Glomerular endothelial cell (primary cell): ENCODE data around the gene MYLIP. TPM values are rescaled to one million over a fixed set of nuclear protein-coding genes. Genes with fewer than 3 reads are reported as not detected.

ENCODE experiments used
- DNase-seq: peaks from one replicate; pipeline ENCODE4 v3.0.0-alpha.2; 2011; ENCODE audit warnings: low read depth, low spot score; ENCODE audit errors: extremely low read depth
- total RNA-seq: library from RNA; depleted of rRNA; stranded (reverse); fragments of >200 nt; gene quantifications from 2 replicates; pipeline ENCODE4 v1.2.3, GENCODE V29; 2015

Gene MYLIP
- total RNA-seq, 1 donor from 2014 or later = 18.0 TPM

- DNase-seq = no peak
Measured at GRCh38 chr6:16106991-16107787, 21.7 kb upstream of the MYLIP start.

DNA sequence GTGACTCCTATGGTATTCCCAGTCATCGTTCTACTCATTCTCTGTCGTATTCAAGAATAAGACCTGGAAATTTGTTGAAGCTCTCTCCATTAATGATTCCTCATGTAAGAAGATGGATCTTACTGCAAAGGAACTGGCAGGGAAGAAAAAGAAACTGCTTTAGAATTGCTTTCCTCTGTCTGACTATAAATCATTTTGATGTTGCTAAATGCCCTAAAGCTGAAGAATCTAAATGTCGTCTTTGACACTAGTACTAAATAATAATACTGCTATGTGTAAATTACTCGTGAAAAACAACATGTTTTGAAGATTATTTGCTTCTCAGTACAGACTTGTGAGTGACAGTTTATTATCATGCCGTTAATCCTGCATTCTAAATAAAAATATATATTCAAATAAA, 20.5 kb upstream of the MYLIP start:
- DNase-seq = no peak

- DNase-seq = peak; percentile 48
Measured at GRCh38 chr6:16108921-16109658, 19.8 kb upstream of the MYLIP start.

GRCh38 chr6:16109659-16110305, 19.1 kb upstream of the MYLIP start:
- DNase-seq = no peak

- no peak for DNase-seq
Measured at GRCh38 chr6:16118825-16119224, 10.1 kb upstream of the MYLIP start.

- DNase-seq = no peak
Measured at GRCh38 chr6:16121339-16121738, 7.5 kb upstream of the MYLIP start.

DNA sequence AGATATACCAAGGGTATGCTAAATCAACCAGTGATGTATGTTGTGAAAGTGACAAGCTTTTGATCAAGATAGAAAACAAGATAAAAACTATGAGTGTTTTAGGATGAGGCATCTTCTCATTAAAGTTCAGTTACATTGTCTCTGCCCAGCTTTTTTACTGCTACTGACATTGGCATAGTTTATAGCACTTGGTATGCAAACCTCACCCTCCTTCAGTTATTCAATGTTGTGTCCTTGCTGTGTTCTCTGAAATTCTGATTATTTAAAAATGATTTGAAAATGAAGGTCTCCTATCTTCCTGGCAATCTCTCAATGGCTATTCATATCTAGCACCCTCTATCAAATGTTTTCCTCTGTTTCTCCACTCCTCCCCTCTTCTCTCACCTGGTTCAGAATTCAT, 6.7 kb upstream of the MYLIP start:
- DNase-seq = no peak

- no peak for DNase-seq
Measured at GRCh38 chr6:16124198-16125180, 4.4 kb upstream of the MYLIP start.

DNA sequence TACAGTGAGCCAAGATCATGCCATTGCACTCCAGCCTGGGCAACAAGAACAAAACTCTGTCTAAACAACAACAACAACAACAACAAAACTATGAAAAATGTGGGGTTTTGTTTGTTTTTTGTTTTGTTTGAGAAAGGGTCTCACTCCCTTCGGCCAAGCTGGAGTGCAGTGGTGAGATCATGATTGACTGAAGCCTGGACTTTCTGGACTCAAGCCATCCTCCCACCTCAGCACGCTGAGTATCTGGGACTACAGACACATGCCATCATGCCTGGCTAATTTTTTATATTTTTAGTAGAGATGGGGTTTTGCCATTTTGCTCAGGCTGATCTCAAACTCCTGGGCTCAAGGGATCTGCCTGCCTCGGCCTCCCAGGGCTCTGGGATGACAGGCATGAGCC, 2.8 kb upstream of the MYLIP start:
- no peak for DNase-seq

DNA sequence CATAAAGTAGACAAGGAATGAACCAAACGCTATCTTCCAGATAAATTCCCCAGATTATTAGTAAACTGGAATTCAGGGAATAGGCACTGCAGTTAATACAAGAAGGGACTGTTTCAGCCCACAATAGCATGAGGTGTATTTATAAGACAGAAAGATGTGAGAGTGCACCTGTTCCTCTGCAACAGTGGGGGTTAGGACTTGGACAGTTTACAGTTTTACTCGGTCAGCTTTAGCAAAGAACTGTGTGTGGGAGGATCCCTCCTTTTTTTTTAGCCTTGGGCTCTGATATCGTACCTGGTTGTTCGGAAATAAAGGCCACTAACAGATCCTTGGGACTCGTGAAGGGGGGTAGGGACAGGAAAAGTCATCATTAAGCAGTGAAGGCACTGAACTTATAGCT, 2.0 kb upstream of the MYLIP start:
- DNase-seq = no peak

GRCh38 chr6:16127471-16127870, 1.4 kb upstream of the MYLIP start:
- no peak for DNase-seq

GRCh38 chr6:16129623-16130401, 926 bp downstream of the MYLIP start:
- DNase-seq = no peak

DNA sequence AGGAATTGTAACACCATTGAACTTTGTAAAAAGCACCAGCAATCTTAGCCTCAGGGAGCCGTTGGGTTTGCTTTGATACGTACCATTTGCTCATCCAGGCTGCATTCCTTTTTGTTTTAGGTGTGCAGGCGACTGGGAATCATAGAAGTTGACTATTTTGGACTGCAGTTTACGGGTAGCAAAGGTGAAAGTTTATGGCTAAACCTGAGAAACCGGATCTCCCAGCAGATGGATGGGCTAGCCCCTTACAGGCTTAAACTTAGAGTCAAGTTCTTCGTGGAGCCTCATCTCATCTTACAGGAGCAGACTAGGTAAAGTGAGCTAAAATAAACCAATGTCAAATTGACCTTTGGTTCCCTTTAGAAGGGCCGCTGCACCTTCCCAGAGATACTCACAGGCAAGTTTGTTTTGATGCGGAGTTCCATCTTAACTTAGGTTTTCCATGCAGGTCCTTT, 1.6 kb downstream of the MYLIP start:
- DNase-seq = no peak

GRCh38 chr6:16130932-16131387, 2.1 kb downstream of the MYLIP start:
- peak; percentile 36 for DNase-seq

- DNase-seq = no peak
Measured at GRCh38 chr6:16132909-16133308, 4.0 kb downstream of the MYLIP start.

- no peak for DNase-seq
Measured at GRCh38 chr6:16134430-16134829, 5.5 kb downstream of the MYLIP start.

GRCh38 chr6:16135066-16135465, 6.2 kb downstream of the MYLIP start:
- no peak for DNase-seq

DNA sequence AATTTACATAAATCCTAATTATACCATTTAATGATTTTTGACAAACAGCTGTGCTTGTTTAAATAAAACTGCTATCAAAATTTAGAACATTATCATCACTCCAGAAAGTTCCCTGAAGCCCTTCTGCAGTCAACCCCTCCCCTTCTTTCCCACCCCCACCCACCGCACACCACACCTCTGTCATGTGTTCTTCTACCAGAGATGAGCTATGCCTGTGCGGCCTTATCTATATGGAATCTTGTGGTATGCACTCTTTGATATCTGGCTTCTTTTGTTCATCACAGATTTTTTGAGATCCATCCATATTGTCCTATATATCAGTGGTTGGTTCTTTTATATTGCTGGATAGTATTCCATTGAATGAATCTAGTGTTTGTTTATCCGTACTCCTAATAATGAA, 7.2 kb downstream of the MYLIP start:
- no peak for DNase-seq

DNA sequence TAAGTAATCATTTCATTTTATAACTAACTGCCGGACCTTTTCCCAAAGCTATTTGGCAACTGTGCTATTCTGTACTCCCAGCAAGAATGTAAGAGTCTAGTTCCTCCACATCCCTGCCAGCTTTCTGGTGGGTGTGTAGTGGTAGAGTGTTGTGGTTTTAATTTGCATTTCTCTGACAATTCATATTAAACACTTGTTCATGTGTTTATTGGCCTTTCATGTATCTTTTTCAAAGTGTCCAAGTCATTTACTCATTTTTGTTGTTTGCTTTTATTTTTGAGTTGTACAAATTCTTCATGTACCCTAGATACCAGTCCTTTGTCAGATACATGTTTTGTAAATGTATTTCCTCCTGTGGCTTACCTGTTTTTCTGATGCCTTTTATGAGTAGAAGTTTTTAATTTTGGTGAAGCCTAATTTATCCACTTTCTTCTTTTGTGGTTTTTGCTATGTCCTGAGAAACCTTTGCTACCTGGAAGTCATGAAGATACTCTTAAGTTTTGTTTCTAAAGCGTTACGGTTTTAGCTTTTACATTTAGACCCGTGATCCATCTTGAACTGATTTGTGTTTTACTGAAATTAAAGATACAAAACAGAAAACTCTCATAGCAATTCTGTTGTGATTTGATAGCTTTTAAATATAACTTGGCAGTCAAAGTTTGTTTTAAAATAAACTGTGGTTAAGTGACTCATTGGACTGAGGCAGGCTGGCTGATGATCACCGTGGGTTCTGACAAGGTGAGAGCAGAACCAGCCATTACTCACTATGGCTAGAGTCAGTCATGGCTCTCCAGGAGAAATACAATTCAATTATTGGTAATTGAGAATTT, 8.0 kb downstream of the MYLIP start:
- no peak for DNase-seq
